ENCODE results near the gene LINGO3. TPM values are rescaled to one million over a fixed set of nuclear protein-coding genes. Genes with fewer than 3 reads are reported as not detected.

Gene LINGO3
- total RNA-seq, 4 donors from 2014 or later, result not detected

- H3K4me1 ChIP-seq, result peaks cover 3 to 20% of the 10 kb centered on the region in 2 donors
- peak in 1 of 2 donors; percentile 40 for DNase-seq
Measured at GRCh38 chr19:2271234-2272103, 36.5 kb downstream of the LINGO3 start.

GRCh38 chr19:2270423-2271233 lies 37.3 kb downstream of the LINGO3 start:
- intact Hi-C loops (cut with DNase I; ENCODE audit: low total_unique reads), result loop anchor here (5.0 to 10.0 kb wide), 2 partner anchors 33 to 116 kb away; partner anchors contain the start of genes AP3D1, PLEKHJ1 and SF3A2

More at GRCh38 chr19:2271234-2272103, 36.5 kb downstream of the LINGO3 start:
- Histone ChIP-seq H3K27me3 (no peaks in the 10 kb centered on the region), H3K36me3 (no peaks in the 10 kb centered on the region), H3K27ac (peak overlapping the region; percentile 98 to 100), H3K4me3 (peak overlapping the region; percentile 98 to 99), H3K9me3 (no peaks in the 10 kb centered on the region)
- intact Hi-C loops (cut with DNase I; ENCODE audit: low total_unique reads), result loop anchor here (5.0 to 10.0 kb wide), 2 partner anchors 34 to 117 kb away; partner anchors contain the start of genes AP3D1, PLEKHJ1 and SF3A2
- TF ChIP-seq POLR2A (IDR thresholded peaks at IDR 0.05), result no peak

GRCh38 chr19:2270157-2270422 lies 37.9 kb downstream of the LINGO3 start:
- H3K4me1 ChIP-seq, result peaks cover 3 to 12% of the 10 kb centered on the region in 2 donors

More at GRCh38 chr19:2270423-2271233, 37.3 kb downstream of the LINGO3 start:
- Histone ChIP-seq H3K4me3 (peak overlapping the region; percentile 98 to 99), H3K27ac (peak overlapping the region; percentile 98 to 100), H3K36me3 (no peaks in the 10 kb centered on the region), H3K4me1 (peaks cover 3 to 16% of the 10 kb centered on the region in 2 donors), H3K27me3 (no peaks in the 10 kb centered on the region), H3K9me3 (no peaks in the 10 kb centered on the region)
- no peak for TF ChIP-seq CTCF (IDR thresholded peaks at IDR 0.05)
- peak; percentile 79 to 80 for TF ChIP-seq POLR2A (IDR thresholded peaks at IDR 0.05)
- DNase-seq, result peak; percentile 86 to 90

GRCh38 chr19:2269244-2270156 lies 38.5 kb downstream of the LINGO3 start:
- no peaks in the 10 kb centered on the region for H3K27me3 ChIP-seq

More at GRCh38 chr19:2270157-2270422, 37.9 kb downstream of the LINGO3 start:
- peak overlapping the region; percentile 98 to 99 for H3K4me3 ChIP-seq
- no peak for TF ChIP-seq CTCF (IDR thresholded peaks at IDR 0.05)
- TF ChIP-seq POLR2A (IDR thresholded peaks at IDR 0.05), result no peak
- peak overlapping the region; percentile 98 to 100 for H3K27ac ChIP-seq
- no peaks in the 10 kb centered on the region for H3K27me3 ChIP-seq
- DNase-seq, result peak; percentile 51 to 62
- no peaks in the 10 kb centered on the region for H3K9me3 ChIP-seq
- H3K36me3 ChIP-seq, result no peaks in the 10 kb centered on the region
- intact Hi-C loops (cut with DNase I; ENCODE audit: low total_unique reads), result loop anchor here (5.0 to 10.0 kb wide), 2 partner anchors 33 to 115 kb away; partner anchors contain the start of genes AP3D1, PLEKHJ1 and SF3A2

More at GRCh38 chr19:2269244-2270156, 38.5 kb downstream of the LINGO3 start:
- DNase-seq, result peak; percentile 98 to 99
- TF ChIP-seq POLR2A (IDR thresholded peaks at IDR 0.05) (peak; percentile 99 to 100), CTCF (IDR thresholded peaks at IDR 0.05) (peak in 1 of 4 experiments; percentile 69)
- Histone ChIP-seq H3K36me3 (no peaks in the 10 kb centered on the region), H3K4me3 (peak overlapping the region; percentile 98 to 99), H3K9me3 (no peaks in the 10 kb centered on the region), H3K27ac (peak overlapping the region; percentile 98 to 100), H3K4me1 (peaks cover 3 to 12% of the 10 kb centered on the region in 2 donors)
- intact Hi-C loops (cut with DNase I; ENCODE audit: low total_unique reads), result loop anchor here (5.0 to 10.0 kb wide), 2 partner anchors 32 to 115 kb away; partner anchors contain the start of genes AP3D1, PLEKHJ1 and SF3A2
